GM13976 (cell line): ENCODE measurements around the gene TENM3.

Source experiments
- DNase-seq: peaks from one replicate; pipeline ENCODE4 v3.0.0; 2012; ENCODE audit warnings: low spot score
- in situ Hi-C: fragments of 300-500 bp; cut with MboI; formaldehyde crosslinking; loops from one replicate; pipeline ENCODE4 v1.12.0; 2022; ENCODE audit warnings: low sequenced_read_pairs, mixed read lengths, inconsistent platforms; ENCODE audit not compliant: unreplicated experiment
- TF ChIP-seq, protein P1 (sequence below): IDR thresholded peaks from 2 replicates; pipeline ENCODE4 v1.5.1; 2012; ENCODE audit warnings: borderline replicate concordance, mild to moderate bottlenecking; ENCODE audit not compliant: insufficient read depth; ENCODE audit errors: extremely low read depth, missing control alignments, control extremely low read depth

The TENM3 gene

DNA sequence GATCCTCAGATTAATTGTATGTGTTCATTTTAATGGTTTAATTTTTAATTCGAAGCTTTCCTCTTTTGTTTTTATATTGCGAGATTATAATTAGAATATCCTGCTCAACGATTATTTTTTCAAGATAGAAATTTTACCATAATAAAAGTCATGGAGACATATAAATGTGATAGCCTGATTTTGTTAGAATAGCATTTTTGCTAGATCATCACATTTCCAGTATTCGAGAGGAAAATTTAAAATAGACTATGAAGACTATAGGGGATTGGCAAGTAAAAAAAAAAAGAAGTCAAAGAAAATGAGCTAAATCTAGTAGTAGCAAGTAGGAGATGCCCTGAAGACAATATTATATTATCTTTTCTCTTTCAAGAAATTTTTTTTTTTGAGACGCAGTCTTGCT lies 60.6 kb downstream of the TENM3 start:
- DNase-seq, result no peak
- TF ChIP-seq, protein P1, sequence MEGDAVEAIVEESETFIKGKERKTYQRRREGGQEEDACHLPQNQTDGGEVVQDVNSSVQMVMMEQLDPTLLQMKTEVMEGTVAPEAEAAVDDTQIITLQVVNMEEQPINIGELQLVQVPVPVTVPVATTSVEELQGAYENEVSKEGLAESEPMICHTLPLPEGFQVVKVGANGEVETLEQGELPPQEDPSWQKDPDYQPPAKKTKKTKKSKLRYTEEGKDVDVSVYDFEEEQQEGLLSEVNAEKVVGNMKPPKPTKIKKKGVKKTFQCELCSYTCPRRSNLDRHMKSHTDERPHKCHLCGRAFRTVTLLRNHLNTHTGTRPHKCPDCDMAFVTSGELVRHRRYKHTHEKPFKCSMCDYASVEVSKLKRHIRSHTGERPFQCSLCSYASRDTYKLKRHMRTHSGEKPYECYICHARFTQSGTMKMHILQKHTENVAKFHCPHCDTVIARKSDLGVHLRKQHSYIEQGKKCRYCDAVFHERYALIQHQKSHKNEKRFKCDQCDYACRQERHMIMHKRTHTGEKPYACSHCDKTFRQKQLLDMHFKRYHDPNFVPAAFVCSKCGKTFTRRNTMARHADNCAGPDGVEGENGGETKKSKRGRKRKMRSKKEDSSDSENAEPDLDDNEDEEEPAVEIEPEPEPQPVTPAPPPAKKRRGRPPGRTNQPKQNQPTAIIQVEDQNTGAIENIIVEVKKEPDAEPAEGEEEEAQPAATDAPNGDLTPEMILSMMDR, result no peak
- in situ Hi-C loops, result no loop called here

DNA sequence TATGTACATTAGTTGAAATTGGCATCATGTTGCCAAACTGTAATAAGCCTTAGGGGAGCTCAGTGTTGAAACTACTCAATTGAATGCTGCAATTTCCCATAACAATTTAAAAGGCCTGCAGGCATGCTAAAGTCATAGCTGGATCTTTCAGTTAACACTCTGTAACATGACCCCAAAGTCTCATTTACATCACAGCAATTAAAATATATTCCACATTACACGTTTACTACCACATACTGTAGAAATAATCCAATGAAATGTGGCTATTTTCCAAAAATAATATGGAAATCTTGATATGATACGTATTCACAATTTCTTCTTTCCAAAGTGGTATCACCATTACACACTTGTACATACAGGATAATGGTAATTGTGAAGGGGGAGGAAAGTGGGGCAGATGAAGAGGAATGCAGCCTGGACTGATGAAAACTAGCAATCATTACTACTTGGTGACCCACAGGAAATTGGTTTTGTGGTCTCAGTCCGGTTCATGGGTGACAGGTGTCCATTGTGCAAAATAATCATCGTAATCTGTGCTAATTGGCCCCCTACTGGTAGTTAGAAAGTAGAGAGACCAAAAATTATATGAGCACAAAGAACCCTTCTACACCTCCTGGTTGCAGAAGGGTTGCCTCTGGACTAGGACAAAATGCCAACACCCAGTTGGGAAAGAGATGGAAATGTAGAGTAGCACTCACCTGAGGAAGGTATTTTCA lies 63.7 kb downstream of the TENM3 start:
- DNase-seq, result no peak
- in situ Hi-C loops, result no loop called here
- TF ChIP-seq, protein P1, result no peak

DNA sequence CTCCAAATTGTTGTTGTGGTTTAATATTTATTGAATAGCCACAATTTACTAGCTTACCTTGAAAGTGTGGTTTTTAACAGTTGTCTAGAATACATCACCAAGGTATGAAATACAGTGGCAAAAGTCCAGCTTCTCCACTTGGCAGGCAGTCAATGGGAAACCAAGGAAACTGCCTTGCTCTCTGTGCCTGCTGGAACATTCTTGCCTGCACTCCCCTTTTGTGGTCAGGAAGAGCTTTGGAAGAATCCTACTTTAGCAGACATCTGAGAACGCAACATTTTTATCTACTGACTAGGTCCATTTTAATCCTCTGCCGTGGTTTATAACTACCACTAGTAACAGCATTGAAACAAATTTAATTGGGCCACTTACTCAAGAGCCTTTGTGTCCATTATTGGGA lies 64.5 kb downstream of the TENM3 start:
- in situ Hi-C loops, result no loop called here
- TF ChIP-seq, protein P1, result no peak
- no peak for DNase-seq

DNA sequence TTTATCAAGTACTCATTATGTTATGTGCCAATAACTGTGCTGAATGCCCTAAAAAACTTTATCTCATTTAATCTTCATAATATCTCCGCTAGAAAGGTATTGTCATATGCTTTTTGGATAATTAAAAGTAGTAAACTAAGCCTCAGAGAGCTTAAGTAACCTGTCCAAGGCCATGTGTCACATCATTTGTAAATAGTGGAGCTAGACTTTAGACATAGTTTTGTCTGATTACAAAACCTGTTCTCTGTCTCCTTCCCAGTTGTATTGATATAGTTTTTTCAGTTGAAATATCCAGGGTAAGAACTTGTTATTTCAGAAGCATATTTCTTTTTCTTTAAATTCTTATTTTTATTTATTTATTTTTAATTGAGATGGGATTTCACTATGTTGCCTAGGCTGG lies 66.7 kb downstream of the TENM3 start:
- in situ Hi-C loops, result no loop called here
- TF ChIP-seq, protein P1, result no peak
- no peak for DNase-seq

DNA sequence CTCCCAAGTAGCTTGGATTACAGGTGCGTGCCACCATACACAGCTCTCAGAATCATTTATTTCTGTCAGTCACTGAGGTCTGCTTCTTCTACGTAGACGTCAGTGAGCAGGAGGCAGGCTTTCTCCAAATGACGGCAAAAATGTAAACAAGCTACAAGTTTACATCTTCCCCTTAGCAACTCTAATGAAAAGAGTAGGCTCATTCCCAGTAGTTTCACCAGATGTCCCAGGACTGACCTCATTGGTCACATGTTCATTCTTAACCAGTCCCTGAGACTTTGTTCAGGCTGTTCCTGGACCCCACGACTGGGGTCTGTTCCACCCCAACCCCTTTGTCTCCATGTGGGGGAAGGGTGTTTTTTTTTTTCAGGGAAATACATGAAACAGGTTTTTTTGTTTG lies 67.1 kb downstream of the TENM3 start:
- in situ Hi-C loops, result no loop called here
- TF ChIP-seq, protein P1, result no peak
- no peak for DNase-seq

DNA sequence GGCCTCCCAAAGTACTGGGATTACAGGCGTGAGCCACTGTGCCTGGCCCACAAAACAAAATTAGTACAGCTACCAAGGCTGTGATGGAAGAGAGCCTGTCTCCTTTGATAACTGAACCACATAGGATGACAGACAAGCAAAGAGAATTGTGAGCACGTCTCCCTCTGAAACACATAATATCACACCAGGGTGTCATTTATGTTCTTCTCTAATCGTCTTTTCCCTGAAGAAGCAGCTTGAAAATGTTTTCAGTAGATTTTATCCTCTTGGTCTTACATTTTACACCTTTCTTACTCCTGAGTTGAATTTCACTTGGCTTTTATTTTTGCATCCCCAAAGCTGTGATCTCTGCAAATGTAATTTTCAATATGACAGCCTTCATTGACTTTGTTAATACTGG lies 67.8 kb downstream of the TENM3 start:
- in situ Hi-C loops, result no loop called here
- TF ChIP-seq, protein P1, result no peak
- DNase-seq, result no peak

GRCh38 chr4:182314537-182314936 lies 71.3 kb downstream of the TENM3 start:
- TF ChIP-seq, protein P1, result no peak
- in situ Hi-C loops, result no loop called here
- DNase-seq, result no peak
